Activated T-cell treated with anti-CD3 and anti-CD28 coated beads for 48 hours (primary cell): Measurements from ENCODE around the gene PIEZO1.

Experiments used
- DNase-seq: peaks from one replicate; pipeline ENCODE4 v3.0.0-alpha.2; 2020; ENCODE audit warnings: low read depth

PIEZO1 gene

GRCh38 chr16:88769617-88770460 lies 15.2 kb downstream of the PIEZO1 start:
- no peak for DNase-seq

DNA sequence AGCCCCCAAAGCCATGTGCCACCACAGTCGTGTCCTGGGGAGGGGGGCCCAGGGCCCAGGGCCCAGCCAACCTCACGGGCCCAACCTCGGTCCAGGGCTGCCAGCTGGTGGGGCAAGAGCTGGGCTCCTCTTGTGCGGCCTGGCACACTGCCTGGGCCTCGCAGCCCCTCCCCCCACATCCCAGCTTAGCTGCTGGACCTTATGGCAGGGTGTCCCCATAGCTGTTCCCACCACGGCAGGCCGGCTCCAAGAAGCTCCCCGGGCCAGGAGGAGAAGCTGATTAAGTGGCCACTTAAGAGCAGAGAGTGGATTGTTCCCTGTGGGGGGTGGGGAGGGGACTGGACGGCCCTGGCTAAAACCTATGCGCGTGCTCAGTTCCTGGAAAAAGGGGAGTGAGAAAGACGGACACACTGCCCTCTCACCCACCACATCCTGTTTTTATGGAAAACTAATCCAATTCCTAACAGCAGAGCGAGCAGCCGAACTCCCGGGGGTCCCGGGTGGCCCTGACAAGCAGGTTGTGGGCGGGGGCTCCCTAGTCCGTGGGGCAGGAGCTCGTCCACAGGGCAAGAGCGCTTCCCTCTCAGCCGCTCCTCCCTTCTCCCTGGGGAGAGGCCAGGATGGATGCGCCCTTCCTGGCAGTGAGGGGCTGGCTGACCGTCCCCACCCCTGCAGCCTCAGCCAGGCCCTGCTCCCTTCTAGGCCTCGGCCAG lies 16.8 kb downstream of the PIEZO1 start:
- DNase-seq = no peak

GRCh38 chr16:88767546-88768070 lies 17.4 kb downstream of the PIEZO1 start:
- no peak for DNase-seq

- DNase-seq = no peak
Measured at GRCh38 chr16:88766975-88767374, 18.0 kb downstream of the PIEZO1 start.

DNA sequence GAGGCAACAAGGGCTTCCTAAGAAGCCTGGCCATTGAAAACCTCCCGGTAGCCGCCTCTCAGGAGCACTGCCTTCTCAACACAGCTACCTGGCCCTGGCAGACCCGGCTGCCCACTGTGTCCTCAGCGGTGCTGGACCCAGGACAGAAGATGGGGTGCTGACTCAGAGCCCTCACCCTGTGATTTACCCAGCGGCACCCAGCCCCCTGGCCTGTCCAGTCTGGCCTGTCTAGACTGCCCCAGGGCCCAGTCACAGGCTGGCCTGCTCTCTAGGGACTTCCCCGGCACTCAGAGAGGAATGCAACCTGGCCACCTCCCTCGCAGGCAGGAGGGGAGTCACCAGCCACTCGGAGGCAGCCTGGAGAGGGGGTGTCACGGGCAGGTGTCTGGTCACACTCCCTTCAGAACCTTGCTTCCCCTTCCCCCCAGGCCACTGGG lies 20.1 kb downstream of the PIEZO1 start:
- DNase-seq = no peak

GRCh38 chr16:88764080-88764479 lies 20.9 kb downstream of the PIEZO1 start:
- DNase-seq = no peak

DNA sequence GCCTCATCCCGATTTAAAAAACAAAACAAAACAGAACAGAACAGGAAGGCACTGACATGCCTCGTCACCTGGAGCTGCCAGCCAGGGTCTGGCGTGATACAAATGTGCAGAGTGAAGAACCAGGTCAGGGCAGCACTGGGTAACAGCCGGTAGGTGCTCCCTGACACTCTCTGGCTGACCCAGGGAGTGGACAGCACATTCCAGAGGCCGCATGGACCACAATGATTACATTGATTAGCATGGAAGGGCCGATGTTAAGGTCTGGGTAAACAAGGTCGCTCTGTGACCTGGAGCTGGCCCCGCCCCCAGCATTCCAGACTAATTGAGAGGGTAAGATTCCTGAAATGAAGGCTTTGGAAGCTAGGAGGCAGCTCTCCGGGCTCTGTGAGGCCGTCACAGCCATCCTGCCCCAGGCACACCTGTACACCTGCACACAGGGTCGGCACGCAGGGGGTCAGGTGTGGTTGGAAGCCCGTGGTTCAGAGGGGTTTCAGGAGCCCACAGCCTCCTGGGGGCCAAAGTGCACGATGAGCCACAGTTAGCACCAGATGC lies 21.4 kb downstream of the PIEZO1 start:
- DNase-seq = no peak

- DNase-seq = no peak
Measured at GRCh38 chr16:88762941-88763340, 22.1 kb downstream of the PIEZO1 start.

DNA sequence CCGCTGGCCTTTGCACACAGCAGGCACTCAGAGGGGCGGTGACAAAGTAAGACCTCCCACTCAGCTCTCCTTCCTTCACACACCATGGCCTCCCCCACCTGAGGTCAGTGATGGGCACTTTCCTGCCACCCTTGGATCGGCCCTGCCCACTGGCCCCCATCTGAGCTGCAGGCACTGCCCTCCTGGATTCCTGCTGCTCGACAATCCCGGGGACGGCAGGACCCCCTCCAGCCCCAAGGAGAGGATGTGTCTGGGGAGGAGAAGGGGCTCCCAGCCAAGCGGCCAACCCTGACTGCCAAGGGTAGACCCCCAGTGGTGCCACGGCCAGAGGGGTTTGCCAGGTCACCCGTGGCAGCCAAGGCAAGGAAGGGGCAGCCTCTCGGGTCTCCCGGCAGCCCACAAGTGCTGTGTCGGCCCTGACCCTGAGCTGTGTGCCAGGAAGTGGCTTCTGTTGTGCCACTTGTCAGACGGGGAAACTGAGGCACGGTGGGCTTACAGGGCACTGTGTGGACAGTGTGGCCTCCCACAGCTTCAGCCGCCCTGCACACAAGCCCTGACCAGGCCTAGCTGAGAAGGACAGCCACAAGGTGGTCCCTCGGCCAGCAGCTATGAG lies 22.7 kb downstream of the PIEZO1 start:
- no peak for DNase-seq

- DNase-seq = no peak
Measured at GRCh38 chr16:88761830-88762229, 23.2 kb downstream of the PIEZO1 start.

DNA sequence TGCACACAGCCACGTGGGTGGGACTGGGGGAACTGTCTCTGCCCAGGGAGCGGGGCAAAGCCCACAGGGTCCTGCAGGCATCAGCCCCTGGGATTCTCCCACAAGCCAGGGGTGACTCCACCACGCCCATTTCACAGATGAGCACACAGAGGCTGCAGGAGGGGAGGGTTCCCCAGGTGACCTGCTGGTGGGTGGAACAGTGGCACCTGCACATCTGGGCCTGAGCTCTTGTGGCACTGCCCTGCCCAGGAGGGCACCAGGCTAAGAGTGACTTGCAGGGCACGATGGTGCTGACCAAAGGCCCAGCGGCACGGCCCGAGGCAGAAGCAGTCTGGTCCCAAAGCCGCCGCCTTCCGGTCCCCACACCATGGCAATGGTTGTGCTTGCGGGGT lies 23.9 kb downstream of the PIEZO1 start:
- no peak for DNase-seq

- DNase-seq = no peak
Measured at GRCh38 chr16:88760424-88761142, 24.4 kb downstream of the PIEZO1 start.

DNA sequence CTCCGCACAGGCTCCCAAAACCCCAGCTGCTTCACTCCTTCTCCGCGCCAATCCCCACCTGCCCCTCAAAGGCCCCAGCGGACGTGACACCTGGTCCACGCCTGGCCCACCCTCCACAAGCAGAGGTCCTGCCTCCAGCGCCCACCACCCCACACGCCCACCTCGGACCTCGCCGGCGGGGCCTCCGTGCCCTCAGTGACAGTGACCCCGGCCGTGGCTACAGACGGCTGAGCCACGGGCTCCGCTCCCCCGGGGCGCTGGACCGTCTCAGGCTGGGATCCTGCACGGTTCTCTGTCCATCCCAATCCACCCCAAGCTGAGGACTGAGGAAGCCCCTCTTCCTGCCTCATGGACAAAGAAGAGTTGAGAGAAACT lies 25.1 kb downstream of the PIEZO1 start:
- DNase-seq = no peak

- no peak for DNase-seq
Measured at GRCh38 chr16:88759245-88759975, 25.6 kb downstream of the PIEZO1 start.

DNA sequence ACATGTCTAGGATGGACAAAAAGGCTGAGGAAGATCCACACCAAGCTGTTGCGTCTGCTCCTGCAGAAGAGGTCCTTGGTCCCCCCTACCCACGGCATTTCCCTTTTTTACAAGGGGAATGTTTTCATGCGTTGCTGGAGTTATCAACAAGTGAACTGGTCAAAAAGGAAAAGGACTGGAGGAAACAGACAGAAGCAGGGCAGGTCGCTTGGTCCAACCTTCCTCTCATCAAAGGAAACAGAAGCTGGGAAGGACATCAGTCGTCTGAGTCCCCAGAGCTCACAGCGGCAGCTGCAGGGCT lies 26.1 kb downstream of the PIEZO1 start:
- no peak for DNase-seq

GRCh38 chr16:88758227-88758943 lies 26.6 kb downstream of the PIEZO1 start:
- DNase-seq = no peak

DNA sequence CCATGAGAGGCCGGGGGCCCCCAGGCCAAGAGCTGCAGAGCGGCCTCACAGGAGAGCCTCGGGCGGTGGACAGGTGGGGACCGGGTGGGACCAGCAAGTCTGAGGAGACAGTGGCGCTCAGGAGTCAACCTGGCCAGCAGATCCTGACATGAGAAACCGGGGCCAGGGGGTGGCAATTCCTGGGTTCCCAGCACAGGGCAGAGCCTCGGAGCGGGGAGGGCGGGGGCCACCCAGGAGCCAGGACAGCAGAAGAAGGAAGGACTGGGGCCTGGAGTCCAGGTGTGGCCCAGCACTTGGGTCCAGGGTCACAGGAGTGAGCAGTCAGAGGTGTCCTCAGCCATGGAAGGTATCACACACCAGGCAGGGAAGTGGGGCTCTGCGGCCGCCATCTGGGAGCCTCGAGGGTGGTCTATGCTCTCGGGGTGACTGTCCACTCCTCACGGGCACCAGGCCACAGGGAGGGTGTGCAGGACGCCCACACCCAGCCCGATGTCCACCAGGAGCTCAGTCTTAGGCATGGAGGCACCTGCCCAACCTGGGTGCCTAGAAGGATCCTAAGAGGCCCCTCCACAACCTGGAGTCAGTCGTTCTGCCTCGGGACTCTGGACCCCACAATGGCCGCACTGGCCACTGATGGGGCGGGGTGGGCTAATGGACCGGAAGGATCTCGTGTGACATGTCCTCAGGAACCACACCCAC lies 29.1 kb downstream of the PIEZO1 start:
- DNase-seq = no peak

DNA sequence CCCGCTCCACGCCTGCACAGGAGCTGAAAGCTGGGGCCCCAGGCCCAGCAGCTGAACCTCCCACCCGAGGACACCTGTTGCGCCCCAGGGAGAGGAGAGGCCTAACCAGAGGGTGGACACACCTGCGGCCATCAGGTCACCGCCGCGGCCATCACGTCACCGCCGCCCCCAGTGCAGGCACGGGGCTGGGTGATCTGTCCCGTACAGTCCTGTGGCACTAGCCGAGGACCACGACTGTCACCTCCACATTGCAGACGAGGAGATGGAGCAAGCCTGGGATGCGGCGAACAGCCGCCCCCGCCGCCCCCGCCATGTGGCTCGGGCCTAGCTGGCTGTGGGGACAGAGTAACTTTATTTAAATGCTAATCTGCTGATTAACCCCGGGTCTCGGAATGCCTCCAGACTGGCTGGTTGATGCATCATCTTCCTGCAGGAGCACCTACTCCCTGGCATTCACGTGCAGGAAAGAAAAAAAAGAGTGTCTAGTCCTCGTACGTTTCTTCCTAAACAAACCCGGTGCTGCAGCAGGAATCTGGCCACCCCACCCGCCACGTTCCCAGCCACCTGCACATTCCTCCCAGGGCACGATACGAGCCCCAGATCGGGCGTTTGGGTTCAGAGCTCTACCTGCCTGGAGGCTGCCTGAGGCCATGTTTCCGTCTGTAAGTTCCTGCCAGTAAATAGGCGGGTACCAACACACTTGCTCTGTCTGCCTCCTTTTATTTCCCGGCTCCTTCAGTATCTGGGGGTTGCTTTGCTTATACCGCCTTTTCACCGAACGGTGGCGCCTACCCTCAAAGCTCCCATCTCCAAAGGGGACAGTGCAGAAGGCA lies 29.9 kb downstream of the PIEZO1 start:
- no peak for DNase-seq
